GM20000 (cell line): Measurements from ENCODE around the gene FBLN7.

Experiments used
- DNase-seq: peaks from one replicate; pipeline ENCODE4 v3.0.0; 2012; ENCODE audit warnings: low spot score
- TF ChIP-seq, protein P1 (sequence below): IDR thresholded peaks from 2 replicates; pipeline ENCODE4 v1.5.1; 2012; ENCODE audit warnings: mild to moderate bottlenecking, control low read depth; ENCODE audit errors: extremely low read depth, missing control alignments

FBLN7 gene

DNA sequence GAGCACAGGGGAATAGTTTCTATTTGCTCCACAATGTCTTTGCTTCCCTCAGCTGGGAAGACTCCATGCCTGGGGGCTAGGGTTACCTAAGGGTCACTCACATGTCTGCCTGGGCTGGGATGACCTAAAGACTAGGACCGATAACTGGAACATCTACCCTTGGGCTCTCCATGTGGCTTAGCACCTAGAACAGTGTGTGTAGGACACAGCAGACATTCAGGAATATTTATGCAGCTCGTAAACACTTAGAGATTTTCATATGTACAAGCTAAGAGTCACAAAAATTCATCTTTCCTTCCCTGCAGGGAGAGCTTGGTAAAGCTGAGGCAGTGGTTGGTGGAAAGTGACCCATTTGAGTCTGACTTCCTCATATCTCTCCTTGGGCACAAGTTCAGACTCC is 55.8 kb downstream of the FBLN7 start:
- no peak for DNase-seq
- TF ChIP-seq, protein P1, sequence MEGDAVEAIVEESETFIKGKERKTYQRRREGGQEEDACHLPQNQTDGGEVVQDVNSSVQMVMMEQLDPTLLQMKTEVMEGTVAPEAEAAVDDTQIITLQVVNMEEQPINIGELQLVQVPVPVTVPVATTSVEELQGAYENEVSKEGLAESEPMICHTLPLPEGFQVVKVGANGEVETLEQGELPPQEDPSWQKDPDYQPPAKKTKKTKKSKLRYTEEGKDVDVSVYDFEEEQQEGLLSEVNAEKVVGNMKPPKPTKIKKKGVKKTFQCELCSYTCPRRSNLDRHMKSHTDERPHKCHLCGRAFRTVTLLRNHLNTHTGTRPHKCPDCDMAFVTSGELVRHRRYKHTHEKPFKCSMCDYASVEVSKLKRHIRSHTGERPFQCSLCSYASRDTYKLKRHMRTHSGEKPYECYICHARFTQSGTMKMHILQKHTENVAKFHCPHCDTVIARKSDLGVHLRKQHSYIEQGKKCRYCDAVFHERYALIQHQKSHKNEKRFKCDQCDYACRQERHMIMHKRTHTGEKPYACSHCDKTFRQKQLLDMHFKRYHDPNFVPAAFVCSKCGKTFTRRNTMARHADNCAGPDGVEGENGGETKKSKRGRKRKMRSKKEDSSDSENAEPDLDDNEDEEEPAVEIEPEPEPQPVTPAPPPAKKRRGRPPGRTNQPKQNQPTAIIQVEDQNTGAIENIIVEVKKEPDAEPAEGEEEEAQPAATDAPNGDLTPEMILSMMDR, result no peak

DNA sequence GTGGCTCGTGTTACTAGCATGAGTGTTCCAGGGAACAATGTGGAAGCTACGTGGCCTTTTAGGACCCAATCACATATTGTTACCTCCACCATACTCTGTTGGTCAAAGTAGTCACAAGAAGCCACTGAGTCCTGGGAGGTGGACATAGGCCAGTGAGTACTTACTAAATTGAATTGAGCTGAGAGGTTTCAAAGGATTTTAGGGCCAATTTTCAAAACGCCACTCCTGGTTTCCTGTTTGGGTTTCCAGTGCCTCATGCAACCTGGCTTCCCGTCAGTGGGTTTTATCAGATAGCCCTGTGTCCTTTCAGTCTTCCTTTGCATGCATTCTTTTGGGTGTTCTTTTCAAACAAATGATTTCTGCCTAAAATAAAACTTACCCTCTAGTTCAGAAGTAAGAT is 56.3 kb downstream of the FBLN7 start:
- no peak for DNase-seq
- TF ChIP-seq, protein P1, result no peak

DNA sequence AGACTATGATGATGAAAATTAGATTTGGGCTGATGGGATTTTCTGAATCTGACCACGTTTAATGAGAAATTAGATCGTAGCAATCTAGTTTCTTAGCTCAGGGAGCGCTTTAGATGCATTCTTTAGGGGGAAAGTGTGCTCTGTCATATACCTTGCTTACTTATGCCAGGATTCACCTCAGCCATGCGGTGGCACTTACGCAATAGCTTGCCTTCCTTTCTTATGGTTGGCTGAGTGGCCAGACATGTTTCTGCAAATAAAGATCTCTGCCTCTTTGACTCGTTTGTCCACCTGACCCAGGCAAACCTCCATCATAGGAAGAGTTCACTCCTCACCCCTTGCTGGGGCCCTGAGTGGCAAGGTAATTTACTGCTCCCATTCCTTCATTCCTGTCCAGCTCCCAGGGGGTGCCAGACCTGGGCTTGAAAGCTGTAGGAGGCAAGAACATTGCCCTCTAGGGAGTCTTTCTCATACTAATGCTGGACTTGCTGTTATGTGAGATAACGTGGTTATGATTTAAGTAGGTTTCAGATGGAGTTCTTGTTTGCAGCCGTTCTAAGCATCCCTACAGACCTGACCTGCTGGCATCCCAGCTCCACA is 57.1 kb downstream of the FBLN7 start:
- TF ChIP-seq, protein P1, result no peak
- no peak for DNase-seq

DNA sequence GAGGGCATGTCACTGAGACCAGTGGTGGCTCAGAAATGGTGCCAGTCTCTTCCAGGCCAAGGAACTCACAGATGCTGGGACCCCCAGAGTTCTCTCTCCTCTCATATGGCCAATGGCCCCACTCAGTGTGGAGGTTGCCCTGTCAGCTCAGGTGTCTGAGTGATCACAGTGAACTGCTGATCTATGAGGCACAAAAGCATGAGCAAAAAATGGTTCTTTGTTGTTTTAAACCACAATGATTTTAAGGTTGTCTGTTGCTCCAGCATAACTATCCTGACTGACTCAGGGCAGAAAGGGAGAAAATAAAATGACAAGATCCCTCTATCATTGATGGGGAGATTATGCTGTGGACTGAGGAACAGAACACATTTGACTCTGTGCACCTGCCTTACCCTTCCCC is 57.8 kb downstream of the FBLN7 start:
- DNase-seq, result no peak
- TF ChIP-seq, protein P1, result no peak

DNA sequence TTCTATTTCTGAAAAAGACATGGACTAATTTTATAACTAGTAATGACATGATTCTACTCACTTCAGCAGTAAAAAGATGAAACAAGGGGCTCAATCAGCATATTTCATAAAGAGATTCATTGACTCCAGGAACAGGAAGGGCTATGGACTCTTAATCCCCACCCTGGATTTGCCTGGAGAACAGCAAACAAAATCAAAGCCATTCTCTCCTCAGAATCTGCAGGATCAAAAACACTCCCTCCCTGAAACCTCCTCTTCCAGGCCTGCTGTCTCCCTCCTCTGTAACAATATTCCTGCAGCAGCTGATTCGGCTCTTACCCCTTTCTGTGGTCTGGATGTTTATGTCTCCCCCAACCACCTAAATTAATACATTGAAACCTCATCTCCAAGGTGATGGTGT is 59.7 kb downstream of the FBLN7 start:
- DNase-seq, result no peak
- TF ChIP-seq, protein P1, result no peak

DNA sequence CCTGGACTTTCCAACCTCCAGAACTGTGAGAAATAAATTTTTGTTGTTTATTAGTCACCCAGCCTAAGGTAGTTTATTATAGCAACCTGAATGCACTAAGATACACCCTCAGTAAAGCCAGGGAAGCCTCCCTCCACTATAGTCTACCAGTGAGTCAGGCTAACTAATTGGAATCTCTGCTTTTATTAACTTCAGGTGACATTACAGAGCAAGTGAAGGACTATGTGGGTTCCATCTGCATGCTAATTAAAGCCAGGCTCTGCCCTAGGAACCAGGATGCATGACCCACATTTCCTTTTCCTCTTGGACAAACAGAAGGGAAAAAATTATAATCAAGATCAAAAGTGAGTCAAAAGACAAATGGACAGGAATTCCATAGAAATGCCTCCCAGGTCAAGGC is 60.6 kb downstream of the FBLN7 start:
- no peak for DNase-seq
- TF ChIP-seq, protein P1, result no peak

DNA sequence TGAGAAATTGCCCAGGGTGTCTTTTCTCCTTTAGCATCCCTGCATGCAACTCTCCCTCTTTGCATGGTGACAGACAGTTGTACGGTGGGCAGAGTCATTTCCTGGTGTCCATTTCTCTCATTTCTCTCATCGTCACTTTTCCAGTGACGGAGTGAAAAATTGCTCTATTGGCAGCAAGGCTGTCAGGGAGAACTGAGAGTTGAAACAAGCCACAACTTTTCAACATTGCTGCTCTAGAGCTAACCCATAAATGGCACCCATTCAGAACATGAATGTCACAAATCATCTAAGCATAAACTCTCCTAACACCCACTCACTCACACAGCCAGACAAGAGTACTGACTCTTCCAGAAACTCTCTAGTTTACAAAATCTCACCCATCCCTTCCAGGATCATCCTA is 61.0 kb downstream of the FBLN7 start:
- TF ChIP-seq, protein P1, result no peak
- no peak for DNase-seq
